PFSK-1 (cell line): ENCODE measurements around the gene ACOT7.

ENCODE experiments used
- FOXP2 ChIP-seq: optimal IDR thresholded peaks from 2 replicates; pipeline ENCODE3; 2011; ENCODE audit warnings: borderline replicate concordance, control low read depth, inconsistent platforms; ENCODE audit not compliant: insufficient read depth; ENCODE audit errors: extremely low read length, extremely low read depth
- POLR2AphosphoS5 ChIP-seq: IDR thresholded peaks from 2 replicates; pipeline ENCODE4 v1.6.1; 2012; ENCODE audit warnings: low read depth, mild to moderate bottlenecking, control low read depth, low read length, moderate library complexity
- SIN3A ChIP-seq: IDR thresholded peaks from 2 replicates; pipeline ENCODE4 v1.6.1; 2012; ENCODE audit warnings: mild to moderate bottlenecking, low read length, moderate library complexity, borderline replicate concordance; ENCODE audit not compliant: insufficient read depth
- TAF1 ChIP-seq: IDR thresholded peaks from 2 replicates; pipeline ENCODE4 v1.6.1; 2012; ENCODE audit warnings: low read length, control low read depth, borderline replicate concordance; ENCODE audit not compliant: insufficient read depth
- TF ChIP-seq, protein P1 (sequence below), 2 experiments: IDR thresholded peaks; 2 replicates each; pipeline versions ENCODE4 v1.6.1 to v1.8.0; 2011 to 2012; ENCODE audit warnings: low read depth in 2 of 2, low read length in 2 of 2, control low read depth in 1 of 2, inconsistent platforms in 1 of 2, mild to moderate bottlenecking in 1 of 2, moderate library complexity in 1 of 2; ENCODE audit not compliant: insufficient read depth in 1 of 2

Gene ACOT7

DNA sequence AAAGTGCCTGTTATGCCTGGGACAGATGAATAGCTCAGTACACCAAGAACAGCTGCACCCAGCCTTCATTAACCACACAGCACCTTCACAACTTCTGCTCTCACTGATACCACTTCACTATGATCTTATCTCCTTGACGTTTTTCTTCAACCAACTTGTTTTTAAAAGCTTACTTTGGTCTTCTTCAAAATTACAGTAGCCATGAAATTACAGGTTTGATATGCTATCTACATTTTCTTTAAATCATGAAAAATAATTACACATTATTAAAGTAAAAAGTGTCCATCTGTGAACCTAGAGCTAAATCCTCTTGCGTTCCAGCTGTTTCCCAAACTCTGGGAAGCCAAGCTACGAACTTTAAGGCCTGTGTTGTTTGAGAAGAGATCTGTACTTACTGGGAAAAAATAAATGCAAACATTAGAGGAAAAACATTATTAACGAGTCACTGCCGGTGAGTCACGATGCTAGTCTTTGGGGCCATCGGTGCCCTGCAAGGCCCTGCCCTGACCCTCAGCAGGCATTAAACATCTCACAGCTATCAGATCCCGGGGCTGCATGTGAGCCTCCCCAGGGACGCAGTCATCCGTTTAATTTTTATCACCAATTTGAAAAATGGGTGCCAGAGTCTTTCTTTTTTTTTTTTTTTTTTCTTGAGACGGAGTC, 76.3 kb downstream of the ACOT7 start:
- TF ChIP-seq POLR2AphosphoS5, result no peak
- TF ChIP-seq TAF1, result no peak
- no peak for TF ChIP-seq FOXP2
- no peak for TF ChIP-seq SIN3A
- TF ChIP-seq, protein P1, sequence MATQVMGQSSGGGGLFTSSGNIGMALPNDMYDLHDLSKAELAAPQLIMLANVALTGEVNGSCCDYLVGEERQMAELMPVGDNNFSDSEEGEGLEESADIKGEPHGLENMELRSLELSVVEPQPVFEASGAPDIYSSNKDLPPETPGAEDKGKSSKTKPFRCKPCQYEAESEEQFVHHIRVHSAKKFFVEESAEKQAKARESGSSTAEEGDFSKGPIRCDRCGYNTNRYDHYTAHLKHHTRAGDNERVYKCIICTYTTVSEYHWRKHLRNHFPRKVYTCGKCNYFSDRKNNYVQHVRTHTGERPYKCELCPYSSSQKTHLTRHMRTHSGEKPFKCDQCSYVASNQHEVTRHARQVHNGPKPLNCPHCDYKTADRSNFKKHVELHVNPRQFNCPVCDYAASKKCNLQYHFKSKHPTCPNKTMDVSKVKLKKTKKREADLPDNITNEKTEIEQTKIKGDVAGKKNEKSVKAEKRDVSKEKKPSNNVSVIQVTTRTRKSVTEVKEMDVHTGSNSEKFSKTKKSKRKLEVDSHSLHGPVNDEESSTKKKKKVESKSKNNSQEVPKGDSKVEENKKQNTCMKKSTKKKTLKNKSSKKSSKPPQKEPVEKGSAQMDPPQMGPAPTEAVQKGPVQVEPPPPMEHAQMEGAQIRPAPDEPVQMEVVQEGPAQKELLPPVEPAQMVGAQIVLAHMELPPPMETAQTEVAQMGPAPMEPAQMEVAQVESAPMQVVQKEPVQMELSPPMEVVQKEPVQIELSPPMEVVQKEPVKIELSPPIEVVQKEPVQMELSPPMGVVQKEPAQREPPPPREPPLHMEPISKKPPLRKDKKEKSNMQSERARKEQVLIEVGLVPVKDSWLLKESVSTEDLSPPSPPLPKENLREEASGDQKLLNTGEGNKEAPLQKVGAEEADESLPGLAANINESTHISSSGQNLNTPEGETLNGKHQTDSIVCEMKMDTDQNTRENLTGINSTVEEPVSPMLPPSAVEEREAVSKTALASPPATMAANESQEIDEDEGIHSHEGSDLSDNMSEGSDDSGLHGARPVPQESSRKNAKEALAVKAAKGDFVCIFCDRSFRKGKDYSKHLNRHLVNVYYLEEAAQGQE (IDR thresholded peaks at IDR 0.05; ENCODE audit: insufficient read depth in 1 of 2, low read depth in 2 of 2, low read length in 2 of 2), result no peak

DNA sequence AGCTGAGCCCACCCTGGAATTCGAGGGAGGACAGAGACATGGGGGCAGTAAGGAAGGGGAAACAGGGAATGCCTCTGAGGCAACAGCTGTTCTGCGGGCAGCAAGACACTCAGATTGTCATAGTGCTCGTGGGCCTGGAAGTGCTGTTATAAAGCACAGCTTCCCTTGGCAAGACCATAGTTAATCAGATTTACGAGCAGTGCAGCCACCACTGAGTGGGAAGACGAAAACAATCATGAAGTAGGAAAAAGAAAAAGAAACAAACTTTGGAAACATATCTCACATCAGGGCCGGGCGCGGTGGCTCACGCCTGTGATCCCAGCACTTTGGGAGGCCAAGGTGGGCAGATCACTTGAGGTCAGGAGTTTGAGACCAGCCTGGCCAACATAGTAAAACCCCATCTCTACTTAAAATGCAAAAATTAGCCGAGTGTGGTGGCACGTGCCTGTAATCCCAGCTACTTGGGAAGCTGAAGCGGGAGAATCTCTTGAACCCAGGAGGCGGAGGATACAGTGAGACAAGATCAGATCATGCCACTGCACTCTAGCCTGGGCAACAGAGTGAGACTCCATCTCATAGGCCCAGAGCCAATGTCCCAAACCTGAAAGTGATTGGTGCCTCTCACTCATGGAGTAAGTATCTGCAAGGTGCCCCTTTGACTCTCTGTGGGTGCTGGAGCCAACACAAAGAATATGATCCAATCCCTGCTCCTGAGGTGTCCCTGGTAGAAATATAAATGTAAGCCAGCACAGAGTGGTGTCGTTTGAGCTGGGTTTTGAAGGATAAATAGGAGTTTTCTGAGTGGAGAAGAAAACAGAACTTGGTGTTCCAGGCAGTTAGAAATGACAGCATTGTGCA, 77.1 kb downstream of the ACOT7 start:
- no peak for TF ChIP-seq SIN3A

DNA sequence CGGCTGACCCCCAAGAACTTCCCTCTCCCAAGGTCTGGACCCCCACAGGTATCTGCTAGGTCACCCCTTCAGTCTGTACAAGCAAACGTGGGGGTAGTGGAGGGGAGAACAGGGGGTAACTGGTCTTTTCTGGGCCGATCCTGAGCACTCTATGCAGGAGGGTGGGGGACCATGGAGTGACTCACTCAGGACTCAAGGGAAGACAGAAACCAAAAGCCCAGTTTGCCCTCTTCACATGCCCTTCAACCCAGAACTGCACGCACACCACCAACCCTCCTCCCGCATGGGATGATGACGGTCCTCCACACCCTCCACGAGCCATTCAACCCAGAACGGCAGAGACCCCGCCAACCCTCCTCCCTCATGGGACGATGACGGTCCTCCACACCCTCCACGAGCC, 79.1 kb downstream of the ACOT7 start:
- TF ChIP-seq TAF1, result no peak
- TF ChIP-seq, protein P1 (IDR thresholded peaks at IDR 0.05; ENCODE audit: insufficient read depth in 1 of 2, low read depth in 2 of 2, low read length in 2 of 2), result no peak
- TF ChIP-seq SIN3A, result no peak
- no peak for TF ChIP-seq FOXP2
- TF ChIP-seq POLR2AphosphoS5, result no peak

DNA sequence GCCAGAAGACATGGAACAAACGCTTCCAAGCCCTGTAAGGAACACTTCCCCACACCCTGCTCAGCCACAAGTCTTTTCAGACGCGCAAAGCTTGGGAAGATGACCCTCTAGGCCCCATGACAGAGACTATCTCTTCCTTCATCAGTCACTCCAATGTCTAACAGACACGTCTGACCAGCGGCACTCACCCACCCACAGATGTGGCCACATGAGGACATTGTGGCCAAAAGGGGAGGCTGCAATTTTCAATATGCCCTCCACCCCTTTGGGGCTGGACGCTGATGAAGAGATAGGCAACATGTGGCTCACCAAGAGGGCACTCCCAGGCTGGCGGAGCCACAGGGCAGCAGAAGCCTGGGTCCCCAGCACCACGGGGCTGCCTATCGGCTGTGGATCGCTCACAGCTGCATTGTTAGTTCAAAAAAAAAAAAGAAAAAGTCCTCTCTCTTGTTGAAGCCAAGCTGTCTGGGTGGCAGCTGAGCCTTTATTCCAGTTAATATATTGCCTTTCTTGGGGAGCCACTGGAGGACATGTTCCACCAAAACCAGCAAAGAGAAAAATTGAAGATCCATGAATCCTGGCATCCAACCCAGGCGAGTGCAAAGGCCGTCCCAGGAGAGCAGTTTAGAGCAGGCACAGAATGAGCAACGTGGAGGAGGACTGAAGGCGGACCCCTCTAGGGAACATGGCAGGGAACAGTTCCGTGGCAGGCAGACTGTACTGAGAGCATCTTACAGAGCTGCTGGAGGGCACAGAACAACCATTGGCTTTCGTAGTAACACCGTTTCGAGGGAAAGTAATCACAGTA, 80.0 kb downstream of the ACOT7 start:
- TF ChIP-seq, protein P1 (IDR thresholded peaks at IDR 0.05; ENCODE audit: insufficient read depth in 1 of 2, low read depth in 2 of 2, low read length in 2 of 2), result no peak
- no peak for TF ChIP-seq TAF1
- no peak for TF ChIP-seq FOXP2
- no peak for TF ChIP-seq SIN3A
- no peak for TF ChIP-seq POLR2AphosphoS5

DNA sequence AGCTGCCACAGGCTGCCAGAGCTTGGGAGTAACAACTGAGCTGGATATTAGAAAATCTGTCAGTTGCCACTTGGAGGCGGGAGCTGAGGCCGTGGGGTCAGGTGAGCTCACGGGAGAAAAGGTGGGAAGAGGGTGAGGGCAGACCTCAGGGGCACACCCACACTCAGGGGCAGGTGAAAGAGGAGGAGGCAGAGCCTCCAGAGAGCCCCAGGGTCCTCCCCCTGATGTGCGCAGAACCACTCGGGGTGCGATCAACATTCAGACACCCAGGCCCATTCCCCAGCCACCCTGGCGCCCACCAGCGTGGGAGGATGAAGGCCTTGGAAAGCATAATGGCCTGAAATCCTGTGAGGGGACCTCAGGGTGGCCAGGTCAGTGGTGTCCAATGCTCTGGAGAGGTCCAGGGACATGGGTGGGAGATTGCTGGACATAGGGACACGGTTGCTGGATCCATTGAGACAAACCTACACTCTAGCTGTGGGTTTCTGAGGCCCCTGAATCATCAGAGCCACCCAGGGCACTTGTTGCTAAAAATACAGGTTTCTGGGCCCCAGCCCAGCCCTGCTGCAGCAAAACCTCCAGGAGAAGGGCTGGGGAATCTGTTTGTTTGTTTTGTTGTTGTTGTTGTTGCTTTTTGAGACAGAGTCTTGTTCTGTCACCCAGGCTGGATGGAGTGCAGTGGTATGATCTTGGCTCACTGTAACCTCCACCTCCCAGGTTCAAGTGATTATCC, 83.3 kb downstream of the ACOT7 start:
- TF ChIP-seq, protein P1 (IDR thresholded peaks at IDR 0.05; ENCODE audit: insufficient read depth in 1 of 2, low read depth in 2 of 2, low read length in 2 of 2), result no peak
- TF ChIP-seq SIN3A (no peak), POLR2AphosphoS5 (no peak), TAF1 (no peak), FOXP2 (no peak)
